Prostate gland (tissue), 2 donors: ENCODE data around the gene SH3D19.

Source experiments
- CTCF ChIP-seq, 4 experiments: fragments of 200-600 bp in 2 of 4; fragments of 450-650 bp in 2 of 4; sonication (generic) in 2 of 4; IDR thresholded peaks; 1 replicate in 3 of 4; 2 replicates in 1 of 4; pipeline ENCODE4 v1.5.1; 2016 to 2019; ENCODE audit warnings: antibody characterized with exemption in 4 of 4, mild to moderate bottlenecking in 2 of 4, moderate library complexity in 2 of 4
- POLR2A ChIP-seq: fragments of 450-650 bp; IDR thresholded peaks from one replicate; pipeline ENCODE4 v1.6.1; 2016; ENCODE audit warnings: antibody characterized with exemption, mild to moderate bottlenecking

- TF ChIP-seq POLR2A (no peak), CTCF (IDR thresholded peaks at IDR 0.05) (no peak)
Measured at GRCh38 chr4:151304755-151305154, 20.6 kb downstream of the SH3D19 start.
